GM18873 (cell line): Measurements from ENCODE around the gene TYRP1.

Experiments used
- ATAC-seq: cut with Tn5 transposase; IDR thresholded peaks from one replicate; pipeline ENCODE4 v1.9.1; 2021; ENCODE audit warnings: mild to moderate bottlenecking, moderate library complexity, moderate number of reproducible peaks; ENCODE audit not compliant: unreplicated experiment, low FRiP score

The TYRP1 gene

DNA sequence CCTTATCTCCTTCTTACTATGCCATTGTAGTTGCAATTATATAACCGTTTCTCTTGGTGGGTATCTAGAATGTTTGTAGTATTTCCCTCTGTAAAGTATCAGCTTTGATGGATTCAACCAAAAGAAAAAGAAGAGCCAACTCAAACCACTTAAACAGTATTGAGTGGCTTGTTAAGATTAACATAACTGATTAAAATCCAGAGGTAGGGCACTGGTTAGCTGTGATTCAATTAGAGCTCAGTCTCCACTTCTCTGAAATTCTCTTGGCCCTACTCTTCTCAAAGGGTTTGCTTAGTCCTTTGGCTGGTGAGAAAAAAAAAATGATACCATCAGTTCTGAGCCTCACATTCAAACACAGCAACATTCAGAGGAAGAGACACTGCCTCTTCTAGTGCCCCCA lies 37.0 kb downstream of the TYRP1 start:
- no peak for ATAC-seq

DNA sequence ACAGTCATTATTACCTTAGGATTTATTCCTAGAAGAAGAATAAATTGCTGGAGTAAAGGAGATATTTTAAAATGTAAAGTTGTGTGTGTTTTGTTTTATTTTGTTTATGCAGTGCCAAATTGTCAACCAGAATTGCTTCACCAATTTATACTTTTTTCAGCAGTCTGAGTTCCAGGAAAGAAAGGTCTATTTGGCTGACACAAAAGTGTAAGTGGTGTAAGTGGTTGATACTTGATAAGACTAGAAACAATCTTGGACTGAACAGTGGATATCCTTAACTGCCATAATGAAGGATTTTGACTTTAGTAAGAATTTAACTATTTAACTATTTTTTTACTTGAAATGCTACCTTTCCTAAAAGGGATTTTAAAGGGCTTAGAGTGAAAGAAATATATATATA lies 37.7 kb downstream of the TYRP1 start:
- ATAC-seq = no peak

DNA sequence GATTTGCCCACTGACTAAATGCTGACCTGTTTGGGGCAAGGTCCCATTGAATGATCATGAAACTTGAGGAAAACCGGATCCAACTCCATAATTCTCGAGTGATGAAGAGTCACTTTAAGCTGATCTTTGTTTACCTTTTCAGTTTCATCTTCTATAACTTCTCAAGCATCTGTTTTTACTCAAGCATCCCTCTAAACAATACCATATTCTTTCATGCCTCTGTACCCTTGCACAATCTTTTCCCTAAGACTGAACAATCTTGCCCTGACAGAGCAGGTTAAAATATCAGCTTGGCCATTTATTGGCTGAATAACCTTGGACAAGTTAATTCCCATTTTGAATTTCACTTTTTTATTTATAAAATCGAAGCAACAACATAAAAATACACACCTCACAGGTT lies 39.8 kb downstream of the TYRP1 start:
- no peak for ATAC-seq

DNA sequence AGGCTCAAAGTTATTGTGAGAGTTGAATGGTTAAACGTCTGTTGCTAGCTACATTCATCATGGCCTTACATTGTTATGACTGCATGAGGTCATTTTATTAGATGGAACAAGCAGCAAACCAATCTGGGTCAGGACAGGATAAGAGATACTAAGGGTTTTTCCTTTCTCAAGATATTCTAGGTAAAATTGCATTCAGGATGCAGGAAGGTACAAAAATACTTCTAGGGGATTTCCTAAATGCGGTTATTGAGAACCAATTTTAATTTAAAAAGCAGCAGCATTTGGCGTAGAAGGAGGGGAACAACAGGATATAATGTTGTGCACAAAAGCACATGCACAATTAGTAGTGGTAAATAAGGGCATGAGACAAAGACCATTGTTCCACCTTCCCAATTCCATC lies 42.5 kb downstream of the TYRP1 start:
- ATAC-seq = no peak

DNA sequence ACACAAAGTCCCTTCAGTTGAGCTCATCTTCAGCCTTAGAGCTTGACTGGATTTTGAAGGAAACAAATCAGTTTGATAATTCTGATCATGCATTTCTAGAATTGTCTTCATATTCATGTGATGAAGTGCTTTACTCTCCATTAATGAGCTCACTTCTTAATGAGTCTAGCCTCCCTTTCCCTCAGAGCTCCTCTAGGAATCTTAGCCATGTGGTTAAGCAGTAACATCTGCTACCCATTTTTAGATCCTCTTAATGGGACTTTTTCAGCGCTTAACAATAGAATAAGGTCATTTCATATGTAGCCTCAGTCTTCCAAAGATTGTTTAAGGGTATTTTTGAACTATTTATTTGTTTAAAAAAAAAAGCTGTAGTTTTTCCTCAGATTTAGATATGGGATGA lies 44.7 kb downstream of the TYRP1 start:
- ATAC-seq = no peak

DNA sequence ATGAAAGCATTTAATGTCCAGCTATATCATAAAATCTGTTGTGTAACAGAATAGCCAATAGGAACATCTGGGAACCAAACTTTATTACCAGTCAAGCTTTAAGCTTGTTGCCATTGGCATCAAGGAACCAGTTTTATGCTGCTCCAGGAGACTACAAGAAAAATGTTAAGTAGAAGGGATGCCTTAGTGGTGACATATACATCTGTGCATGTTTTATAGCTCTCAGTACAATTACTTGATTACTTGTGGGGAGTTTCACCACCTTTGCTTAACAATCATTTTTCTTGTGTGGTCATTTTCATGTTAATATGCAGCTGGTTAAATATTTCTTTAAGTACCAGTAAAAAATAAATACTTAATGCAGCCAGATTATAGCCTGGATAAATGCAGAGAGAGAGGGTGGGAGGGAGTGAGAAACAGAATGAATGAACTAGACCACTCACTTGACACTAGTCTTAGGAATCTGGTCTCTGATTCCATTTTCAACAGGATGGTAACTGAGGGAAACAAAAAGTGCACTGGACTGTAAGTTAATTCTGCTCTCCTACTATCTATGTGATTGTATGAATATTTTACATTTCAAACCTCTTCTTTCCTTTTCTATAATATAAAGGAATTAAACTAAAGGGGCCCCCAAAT lies 45.9 kb downstream of the TYRP1 start:
- no peak for ATAC-seq

DNA sequence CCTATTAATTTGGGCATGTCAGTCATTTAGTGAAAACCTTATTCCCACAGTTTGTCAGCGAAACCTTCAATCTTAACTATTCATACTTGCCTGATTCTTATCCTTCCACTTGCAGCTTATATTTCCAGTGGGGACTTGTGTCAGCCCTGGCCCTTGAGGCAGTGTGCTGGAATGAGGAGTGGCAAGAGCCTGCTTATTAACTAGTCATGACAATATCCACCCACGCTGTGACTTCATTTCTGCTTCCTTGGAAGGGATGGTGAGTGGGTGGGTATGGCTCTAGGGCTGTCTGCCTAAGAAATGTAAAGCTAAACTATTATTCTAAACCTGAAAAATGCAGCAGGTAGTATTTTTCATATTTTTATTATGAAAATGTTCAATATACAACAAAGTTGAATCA lies 47.7 kb downstream of the TYRP1 start:
- ATAC-seq = no peak

DNA sequence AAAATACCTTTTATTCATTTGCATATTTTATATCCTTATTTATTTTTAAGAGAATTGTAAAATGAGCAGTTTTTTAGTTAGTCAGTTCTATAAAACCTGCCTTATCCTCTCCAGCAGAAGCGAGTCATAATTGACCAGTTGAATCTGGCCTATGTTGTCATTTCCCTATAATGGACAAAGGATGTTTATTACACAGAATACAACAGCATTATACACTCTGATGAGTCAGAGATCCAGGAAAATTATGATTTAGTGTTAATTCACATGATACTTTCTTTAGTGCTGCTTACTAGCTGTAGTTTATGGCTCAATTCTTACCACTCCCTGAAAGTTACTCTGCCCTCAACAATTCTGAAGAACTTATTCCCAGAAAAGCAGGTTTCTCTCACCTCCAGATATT lies 54.8 kb downstream of the TYRP1 start:
- no peak for ATAC-seq

DNA sequence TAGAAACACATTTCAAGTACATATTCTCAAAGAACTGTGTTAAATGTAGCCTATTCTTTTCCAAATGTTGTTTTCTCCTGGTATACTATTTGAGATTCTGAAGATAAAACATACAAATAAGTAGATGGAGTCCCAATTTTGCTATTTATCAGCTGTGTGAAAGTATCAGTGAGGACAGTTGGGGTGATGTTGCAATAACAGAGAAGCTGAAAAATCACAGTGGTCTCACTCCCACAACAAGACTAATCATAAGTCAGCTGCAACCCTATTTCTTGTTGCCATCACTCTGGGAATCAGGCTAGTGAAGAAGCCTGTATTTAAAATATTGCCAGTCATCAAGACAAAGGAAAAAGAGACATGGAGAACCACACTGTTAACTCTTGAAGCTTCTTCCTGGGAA lies 55.8 kb downstream of the TYRP1 start:
- ATAC-seq = no peak

DNA sequence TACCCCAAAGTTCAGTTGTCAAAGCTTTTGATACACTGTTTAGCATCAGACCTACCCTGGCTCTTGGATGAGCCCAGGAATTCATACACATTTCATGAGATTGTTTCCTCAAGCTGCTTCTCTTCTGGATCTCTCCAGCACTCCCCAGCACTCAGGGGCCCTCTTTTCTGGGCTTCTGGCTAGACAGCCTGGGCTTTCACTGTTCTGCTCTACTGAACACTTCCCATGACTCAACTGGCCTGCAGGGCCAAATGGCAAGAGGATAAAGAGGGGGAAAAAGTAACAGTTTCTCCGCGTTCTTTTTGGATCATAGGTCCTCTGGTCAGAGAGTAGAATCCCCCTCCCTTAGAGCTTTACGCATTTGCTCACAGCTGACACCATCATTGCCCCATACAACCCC lies 60.7 kb downstream of the TYRP1 start:
- no peak for ATAC-seq

DNA sequence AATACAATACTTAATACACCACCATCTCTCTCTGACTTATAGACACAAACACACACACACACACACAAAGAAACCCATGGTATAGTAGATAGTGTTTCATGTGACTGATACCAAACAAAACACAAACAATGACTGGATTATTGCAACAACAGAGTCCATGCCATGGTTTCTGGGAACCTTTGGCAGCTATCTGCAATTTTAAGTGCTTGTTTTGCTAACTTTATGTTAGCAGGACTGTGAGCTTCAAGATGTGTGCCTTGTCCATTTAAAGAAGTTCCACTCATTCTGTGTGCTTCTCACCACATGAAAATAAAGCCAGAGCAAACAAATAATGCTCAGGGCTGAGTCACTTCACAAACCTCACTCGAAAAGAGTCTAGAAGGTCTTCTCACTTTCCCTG lies 66.6 kb downstream of the TYRP1 start:
- no peak for ATAC-seq
